Stomach (tissue), 4 donors: Measurements from ENCODE around the gene HDDC2.

Experiments used
- CTCF ChIP-seq, 7 experiments: fragments of 450-650 bp in 4 of 7; fragments of 200-600 bp in 3 of 7; sonication (generic) in 3 of 7; IDR thresholded peaks; one replicate each; pipeline ENCODE4 v1.5.1; 2016 to 2019; ENCODE audit warnings: antibody characterized with exemption in 7 of 7, control low read depth in 2 of 7, mild to moderate bottlenecking in 1 of 7
- POLR2A ChIP-seq, 4 donors: fragments of 450-650 bp; IDR thresholded peaks; one replicate each; pipeline ENCODE4 v1.6.1; 2016; ENCODE audit warnings: antibody characterized with exemption in 4 of 4, control low read depth in 2 of 4, mild to moderate bottlenecking in 1 of 4, moderate library complexity in 1 of 4
- POLR2AphosphoS5 ChIP-seq, 3 donors: sonication (generic); formaldehyde crosslinking; IDR thresholded peaks; one replicate each; pipeline ENCODE4 v1.6.1; 2016; ENCODE audit warnings: antibody characterized with exemption in 3 of 3

- TF ChIP-seq CTCF (IDR thresholded peaks at IDR 0.05) (no peak), POLR2A (IDR thresholded peaks at IDR 0.05) (no peak), POLR2AphosphoS5 (IDR thresholded peaks at IDR 0.05) (no peak)
These were observed 71.1 kb downstream of the HDDC2 start for GRCh38 chr6:125230674-125231073.
